Measurements from ENCODE around the gene ZSCAN5A.
"Not testable (repeated sequence)": the region's sequence is repeated elsewhere in the genome, so short reads cannot be mapped to it uniquely, and the experiment has no call there.

Gene ZSCAN5A

DNA sequence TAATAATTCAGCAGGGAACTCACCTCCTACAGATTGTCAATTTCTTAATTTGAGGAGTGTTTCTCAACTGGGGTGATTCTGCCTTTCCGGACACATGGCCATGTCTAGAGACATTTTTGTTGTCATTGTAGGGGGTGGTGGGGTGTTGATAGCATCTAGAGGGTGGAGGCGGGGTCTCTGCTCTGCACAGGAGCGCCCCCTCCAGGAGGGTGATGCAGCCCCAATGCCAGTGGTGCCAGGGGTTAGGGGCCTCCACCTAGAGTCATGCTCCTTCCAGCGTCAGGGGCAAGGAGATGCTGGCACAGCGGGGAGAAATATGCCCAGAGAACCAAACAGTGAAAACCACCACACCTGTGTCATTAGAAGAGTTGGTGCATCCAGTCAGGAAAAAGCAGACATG is 107.1 kb downstream of the ZSCAN5A start:
- not testable (repeated sequence) for H3K23ac ChIP-seq (ENCODE audit: low read length in 2 of 2); H3K4ac ChIP-seq (ENCODE audit: low read depth in 1 of 2, low read length in 2 of 2); H3K4me1 ChIP-seq (ENCODE audit: control insufficient read depth, insufficient read depth, low read depth, low read length); H3K4me2 ChIP-seq (ENCODE audit: low read length, poor library complexity, severe bottlenecking); H3K9ac ChIP-seq (ENCODE audit: low read length); H2BK120ac ChIP-seq (ENCODE audit: low read depth, low read length); DNase-seq; H3K14ac ChIP-seq (ENCODE audit: low read length in 2 of 2); H2AK5ac ChIP-seq (ENCODE audit: low read length, severe bottlenecking); H4K91ac ChIP-seq (ENCODE audit: low read length); H3K36me3 ChIP-seq (ENCODE audit: control insufficient read depth in 1 of 2, insufficient read depth in 2 of 2, low read depth in 1 of 2, low read length in 2 of 2); H3K79me1 ChIP-seq (replicated peaks; ENCODE audit: low read length, poor library complexity, severe bottlenecking); H2BK5ac ChIP-seq (ENCODE audit: low read depth, low read length, poor library complexity, severe bottlenecking); H3K27me3 ChIP-seq (ENCODE audit: control insufficient read depth in 1 of 2, insufficient read depth in 1 of 2, low read length in 2 of 2); H2BK12ac ChIP-seq (ENCODE audit: low read length in 2 of 2); H4K8ac ChIP-seq (ENCODE audit: low read length); H3K27ac ChIP-seq (ENCODE audit: low read length, poor library complexity, severe bottlenecking); H2BK15ac ChIP-seq (ENCODE audit: low read depth, poor library complexity, severe bottlenecking); H3K9me3 ChIP-seq (ENCODE audit: control insufficient read depth, low read length); H2AFZ ChIP-seq (ENCODE audit: low read depth, low read length); H3K18ac ChIP-seq (ENCODE audit: low read depth in 1 of 2, low read length in 2 of 2); H3K4me3 ChIP-seq (ENCODE audit: insufficient read depth in 1 of 2, low read depth in 1 of 2, low read length in 2 of 2)
- WGBS, result 51% methylated on average over 5 of the region's 5 CpGs

DNA sequence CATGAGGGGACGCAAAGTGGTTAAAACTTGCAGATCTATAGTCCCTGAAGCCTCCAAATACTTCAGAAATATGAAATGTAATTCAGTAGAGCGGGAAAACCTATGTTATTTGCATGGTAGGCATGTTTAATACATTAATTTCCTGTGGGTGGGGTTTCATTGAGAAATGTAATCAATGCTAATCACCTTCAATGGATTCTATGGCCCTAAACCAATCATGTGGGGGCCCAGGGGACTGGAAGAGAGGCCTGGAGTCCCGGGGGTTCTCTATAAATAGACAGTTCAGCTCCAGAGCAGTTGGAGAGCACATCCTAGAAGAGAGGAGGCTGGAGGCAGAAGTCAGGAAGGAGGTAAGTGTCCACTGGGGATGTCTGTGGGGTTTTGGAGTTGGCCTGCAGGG is 112.7 kb downstream of the ZSCAN5A start, which contains the start of gene ZSCAN5C:
ZSCAN5C (plus strand) TSS at position 301 of the 400 bp plus-strand sequence. CDS start 3,641 bp downstream, outside the sequence.
- H3K4ac ChIP-seq (ENCODE audit: low read depth in 1 of 2, low read length in 2 of 2), result no peak within 1 kb of the TSS
- H2BK15ac ChIP-seq (ENCODE audit: low read depth, poor library complexity, severe bottlenecking), result no peak within 1 kb of the TSS
- no peaks in the 10 kb centered on the region for H3K36me3 ChIP-seq (ENCODE audit: control insufficient read depth in 1 of 2, insufficient read depth in 2 of 2, low read depth in 1 of 2, low read length in 2 of 2)
- H3K9me3 ChIP-seq (ENCODE audit: control insufficient read depth, low read length), result no peaks in the 10 kb centered on the region
- H3K27me3 ChIP-seq (ENCODE audit: control insufficient read depth in 1 of 2, insufficient read depth in 1 of 2, low read length in 2 of 2), result no peaks in the 10 kb centered on the region
- H3K79me1 ChIP-seq (replicated peaks; ENCODE audit: low read length, poor library complexity, severe bottlenecking), result no peaks in the 10 kb centered on the region
- no peak within 1 kb of the TSS for H3K18ac ChIP-seq (ENCODE audit: low read depth in 1 of 2, low read length in 2 of 2)
- H3K4me3 ChIP-seq (ENCODE audit: insufficient read depth in 1 of 2, low read depth in 1 of 2, low read length in 2 of 2), result no peak within 1 kb of the TSS
- no peak within 1 kb of the TSS for H2BK12ac ChIP-seq (ENCODE audit: low read length in 2 of 2)
- no peak within 1 kb of the TSS for H3K9ac ChIP-seq (ENCODE audit: low read length)
- no peak within 1 kb of the TSS for H3K23ac ChIP-seq (ENCODE audit: low read length in 2 of 2)
- no peak within 1 kb of the TSS for H3K27ac ChIP-seq (ENCODE audit: low read length, poor library complexity, severe bottlenecking)
- H2AK5ac ChIP-seq (ENCODE audit: low read length, severe bottlenecking), result no peak within 1 kb of the TSS
- no peaks in the 10 kb centered on the region for H3K4me1 ChIP-seq (ENCODE audit: control insufficient read depth, insufficient read depth, low read depth, low read length)
- H2BK5ac ChIP-seq (ENCODE audit: low read depth, low read length, poor library complexity, severe bottlenecking), result no peak within 1 kb of the TSS
- H3K4me2 ChIP-seq (ENCODE audit: low read length, poor library complexity, severe bottlenecking), result no peak within 1 kb of the TSS
- H2BK120ac ChIP-seq (ENCODE audit: low read depth, low read length), result no peak within 1 kb of the TSS
- no peak within 1 kb of the TSS for H3K14ac ChIP-seq (ENCODE audit: low read length in 2 of 2)
- DNase-seq, result no peak
- H4K91ac ChIP-seq (ENCODE audit: low read length), result no peak within 1 kb of the TSS
- H2AFZ ChIP-seq (ENCODE audit: low read depth, low read length), result no peak within 1 kb of the TSS
- no peak within 1 kb of the TSS for H4K8ac ChIP-seq (ENCODE audit: low read length)
- WGBS, result 9% methylated on average over 1 of the region's 3 CpGs

DNA sequence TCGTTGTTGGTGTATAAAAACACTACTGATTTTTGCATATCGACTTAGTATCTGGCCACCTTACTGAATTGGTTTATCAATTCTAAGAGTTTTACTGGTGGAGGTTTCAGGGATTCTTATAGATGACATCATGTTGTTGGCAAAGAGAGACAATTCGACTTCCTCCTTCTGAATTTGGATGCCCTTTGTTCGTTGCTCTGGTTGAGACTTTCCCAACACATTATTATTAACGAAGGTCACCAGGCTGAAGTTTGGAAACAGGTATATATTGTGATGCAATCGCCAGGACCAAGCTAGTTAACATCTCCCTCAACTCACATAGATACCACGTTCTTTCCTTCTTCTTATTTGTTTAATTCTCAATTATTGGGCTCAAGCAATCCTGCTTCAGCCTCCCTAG is 115.0 kb downstream of the ZSCAN5A start:
- Histone ChIP-seq H3K18ac (ENCODE audit: low read depth in 1 of 2, low read length in 2 of 2) (no peak overlapping the region), H3K4me1 (ENCODE audit: control insufficient read depth, insufficient read depth, low read depth, low read length) (no peaks in the 10 kb centered on the region), H3K27me3 (ENCODE audit: control insufficient read depth in 1 of 2, insufficient read depth in 1 of 2, low read length in 2 of 2) (no peaks in the 10 kb centered on the region), H3K79me1 (replicated peaks; ENCODE audit: low read length, poor library complexity, severe bottlenecking) (no peaks in the 10 kb centered on the region), H3K36me3 (ENCODE audit: control insufficient read depth in 1 of 2, insufficient read depth in 2 of 2, low read depth in 1 of 2, low read length in 2 of 2) (no peaks in the 10 kb centered on the region), H3K14ac (ENCODE audit: low read length in 2 of 2) (no peak overlapping the region), H2AK5ac (ENCODE audit: low read length, severe bottlenecking) (no peak overlapping the region), H2BK12ac (ENCODE audit: low read length in 2 of 2) (no peak overlapping the region), H3K4ac (ENCODE audit: low read depth in 1 of 2, low read length in 2 of 2) (no peak overlapping the region), H2BK120ac (ENCODE audit: low read depth, low read length) (no peak overlapping the region), H3K4me2 (ENCODE audit: low read length, poor library complexity, severe bottlenecking) (no peak overlapping the region), H4K8ac (ENCODE audit: low read length) (no peak overlapping the region), H3K9ac (ENCODE audit: low read length) (no peak overlapping the region), H3K9me3 (ENCODE audit: control insufficient read depth, low read length) (no peaks in the 10 kb centered on the region), H3K4me3 (ENCODE audit: insufficient read depth in 1 of 2, low read depth in 1 of 2, low read length in 2 of 2) (no peak overlapping the region), H2AFZ (ENCODE audit: low read depth, low read length) (no peak overlapping the region), H2BK15ac (ENCODE audit: low read depth, poor library complexity, severe bottlenecking) (no peak overlapping the region), H4K91ac (ENCODE audit: low read length) (no peak overlapping the region), H2BK5ac (ENCODE audit: low read depth, low read length, poor library complexity, severe bottlenecking) (no peak overlapping the region), H3K27ac (ENCODE audit: low read length, poor library complexity, severe bottlenecking) (no peak overlapping the region), H3K23ac (ENCODE audit: low read length in 2 of 2) (no peak overlapping the region)
- 68% methylated on average over 5 of the region's 7 CpGs for WGBS
- DNase-seq, result no peak

DNA sequence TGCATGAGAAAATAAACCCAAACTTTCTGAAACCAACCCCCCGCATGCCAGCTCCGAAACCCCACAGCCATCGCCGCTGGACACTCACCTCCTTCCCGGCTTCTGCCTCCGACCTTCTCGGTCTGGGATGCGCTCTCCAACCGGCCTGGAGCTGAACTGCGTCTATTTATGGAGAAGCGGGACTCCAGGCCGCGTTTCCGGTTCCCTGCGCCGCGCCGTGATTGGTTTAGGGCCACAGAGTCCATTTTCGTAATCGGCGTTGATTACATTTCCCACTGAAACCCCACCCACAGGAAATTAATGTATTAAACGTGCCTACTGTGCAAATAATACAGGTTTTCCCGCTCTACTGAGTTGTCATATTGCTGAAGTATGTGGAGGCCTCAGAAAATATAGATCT is 117.0 kb downstream of the ZSCAN5A start, which contains the start of gene ZSCAN5B:
ZSCAN5B (minus strand) TSS at position 138 of the 400 bp plus-strand sequence. CDS start 4,731 bp downstream, outside the sequence.
- not testable (repeated sequence) for H2BK12ac ChIP-seq (ENCODE audit: low read length in 2 of 2); H3K14ac ChIP-seq (ENCODE audit: low read length in 2 of 2); H3K4me3 ChIP-seq (ENCODE audit: insufficient read depth in 1 of 2, low read depth in 1 of 2, low read length in 2 of 2); H2BK5ac ChIP-seq (ENCODE audit: low read depth, low read length, poor library complexity, severe bottlenecking); DNase-seq; H3K18ac ChIP-seq (ENCODE audit: low read depth in 1 of 2, low read length in 2 of 2); H3K4me2 ChIP-seq (ENCODE audit: low read length, poor library complexity, severe bottlenecking); H4K91ac ChIP-seq (ENCODE audit: low read length); H2BK120ac ChIP-seq (ENCODE audit: low read depth, low read length); H3K27ac ChIP-seq (ENCODE audit: low read length, poor library complexity, severe bottlenecking); H4K8ac ChIP-seq (ENCODE audit: low read length); H3K4ac ChIP-seq (ENCODE audit: low read depth in 1 of 2, low read length in 2 of 2); H3K79me1 ChIP-seq (replicated peaks; ENCODE audit: low read length, poor library complexity, severe bottlenecking); H3K9ac ChIP-seq (ENCODE audit: low read length); H3K23ac ChIP-seq (ENCODE audit: low read length in 2 of 2); H3K9me3 ChIP-seq (ENCODE audit: control insufficient read depth, low read length); H3K36me3 ChIP-seq (ENCODE audit: control insufficient read depth in 1 of 2, insufficient read depth in 2 of 2, low read depth in 1 of 2, low read length in 2 of 2); H2AK5ac ChIP-seq (ENCODE audit: low read length, severe bottlenecking); H3K4me1 ChIP-seq (ENCODE audit: control insufficient read depth, insufficient read depth, low read depth, low read length); H3K27me3 ChIP-seq (ENCODE audit: control insufficient read depth in 1 of 2, insufficient read depth in 1 of 2, low read length in 2 of 2); H2BK15ac ChIP-seq (ENCODE audit: low read depth, poor library complexity, severe bottlenecking); H2AFZ ChIP-seq (ENCODE audit: low read depth, low read length)
- whole genome bisulfite sequencing, result 88% methylated on average over 18 of the region's 23 CpGs

Data from mesenchymal stem cell (in vitro differentiated cells and primary cell).